CD4-positive, alpha-beta memory T cell (primary cell): Measurements from ENCODE around the gene CEL. TPM values are rescaled to one million over a fixed set of nuclear protein-coding genes. Genes with fewer than 3 reads are reported as not detected.

Experiments used
- CTCF ChIA-PET: fragments of 350-600 bp; sonication (Branson Sonifier 250); formaldehyde crosslinking; loops from one replicate; lab custom pipeline; 2021; ENCODE audit warnings: inconsistent platforms; ENCODE audit not compliant: partially characterized antibody; lab: Charles Lee
- POLR2A ChIA-PET: fragments of 350-600 bp; sonication (Branson Sonifier 250); formaldehyde crosslinking; loops from one replicate; lab custom pipeline; 2021; ENCODE audit not compliant: partially characterized antibody; lab: Charles Lee
- DNase-seq, 5 donors: peaks; one replicate each; pipeline versions ENCODE4 v3.0.0 to v3.0.0-alpha.2; 2020 to 2022; ENCODE audit warnings: mixed read lengths in 1 of 5
- H3K27ac ChIP-seq: one replicate; pipeline ENCODE4 v1.7.0; 2013; ENCODE audit warnings: low read depth, low read length
- H3K27me3 ChIP-seq: 2 replicates; pipeline ENCODE4 v1.7.0; 2013; ENCODE audit warnings: mild to moderate bottlenecking, low read length, moderate library complexity; ENCODE audit not compliant: insufficient read depth
- H3K36me3 ChIP-seq: 2 replicates; pipeline ENCODE4 v1.7.0; 2013; ENCODE audit warnings: mild to moderate bottlenecking, low read length, moderate library complexity; ENCODE audit not compliant: insufficient read depth
- H3K4me1 ChIP-seq: 2 replicates; pipeline ENCODE4 v1.7.0; 2013; ENCODE audit warnings: mild to moderate bottlenecking, low read length, moderate library complexity; ENCODE audit not compliant: insufficient read depth
- H3K4me3 ChIP-seq, 2 donors: one replicate each; pipeline ENCODE4 v1.7.0; 2013; ENCODE audit warnings: low read length in 2 of 2, mild to moderate bottlenecking in 1 of 2
- H3K9me3 ChIP-seq, 2 donors: one replicate each; pipeline ENCODE4 v1.7.0; 2013; ENCODE audit warnings: low read length in 2 of 2, control low read depth in 1 of 2; ENCODE audit not compliant: control insufficient read depth in 1 of 2
- H3K27ac Mint-ChIP-seq, 7 donors: one replicate each; pipeline ENCODE4 v1.8.0; 2020 to 2021; ENCODE audit warnings: mixed read lengths in 7 of 7, mild to moderate bottlenecking in 6 of 7, inconsistent platforms in 3 of 7, moderate library complexity in 3 of 7
- H3K27me3 Mint-ChIP-seq, 2 donors: one replicate each; pipeline ENCODE4 v1.8.0; 2020 to 2021; ENCODE audit warnings: mixed read lengths in 2 of 2
- H3K36me3 Mint-ChIP-seq, 2 donors: one replicate each; pipeline ENCODE4 v1.8.0; 2020 to 2021; ENCODE audit warnings: mixed read lengths in 2 of 2, inconsistent platforms in 1 of 2, mild to moderate bottlenecking in 1 of 2
- H3K4me1 Mint-ChIP-seq, 4 donors: one replicate each; pipeline ENCODE4 v1.8.0; 2020 to 2021; ENCODE audit warnings: mixed read lengths in 4 of 4, mild to moderate bottlenecking in 1 of 4
- H3K4me3 Mint-ChIP-seq, 8 donors: one replicate each; pipeline ENCODE4 v1.8.0; 2020 to 2021; ENCODE audit warnings: mixed read lengths in 8 of 8, mild to moderate bottlenecking in 7 of 8, moderate library complexity in 6 of 8, inconsistent platforms in 3 of 8
- H3K9me3 Mint-ChIP-seq, 8 donors: one replicate each; pipeline ENCODE4 v1.8.0; 2020 to 2021; ENCODE audit warnings: mixed read lengths in 8 of 8, mild to moderate bottlenecking in 5 of 8, inconsistent platforms in 3 of 8, moderate library complexity in 1 of 8
- intact Hi-C: fragments of 100-400 bp; cut with micrococcal nuclease; formaldehyde crosslinking; loops from one replicate; pipeline ENCODE4 v1.15.1; 2023
- polyA plus RNA-seq, 2 donors: library from polyadenylated mRNA; unstranded; fragments of 300-500 nt; fragmentation: Illumina TruSeq; gene quantifications; one replicate each; pipeline ENCODE4 v1.2.3, GENCODE V29; 2021
- total RNA-seq, 2 experiments: library from RNA; stranded (reverse); gene quantifications; one replicate each; pipeline ENCODE4 v1.2.3, GENCODE V29; 2021

CEL gene
- total and polyA plus RNA-seq, 4 experiments from 2014 or later: 0.15 to 1.6 (median 1.2) TPM; not detected in 1

GRCh38 chr9:133108794-133109641 lies 47.2 kb downstream of the CEL start:
- CTCF ChIA-PET: interaction anchor here (30.1 kb wide), 1 partner anchor 43 kb away, joined by 596 read pairs; no protein-coding TSS in a partner anchor
- H3K36me3 Mint-ChIP-seq: peaks cover 17 to 55% of the 10 kb centered on the region in 2 donors
- H3K27ac Mint-ChIP-seq: peak overlapping the region in 2 of 7 donors; percentile 41 to 72
- H3K4me3 Mint-ChIP-seq: no peak overlapping the region
- Histone ChIP-seq H3K4me3 (no peak overlapping the region), H3K4me1 (peaks cover 19% of the 10 kb centered on the region), H3K36me3 (peaks cover 70% of the 10 kb centered on the region), H3K27ac (no peak overlapping the region), H3K27me3 (no peaks in the 10 kb centered on the region), H3K9me3 (no peaks in the 10 kb centered on the region)
- H3K4me1 Mint-ChIP-seq: peaks cover 2 to 21% (median 10%) of the 10 kb centered on the region in 4 donors
- intact Hi-C loops: no loop called here
- POLR2A ChIA-PET: interaction anchor here (1.0 to 25.7 kb wide), 4 partner anchors 12 to 78 kb away, joined by 3 to 345 read pairs (median 6); partner anchors contain the start of genes GTF3C5 and RALGDS
- H3K9me3 Mint-ChIP-seq: no peaks in the 10 kb centered on the region
- peak in 1 of 5 donors; percentile 16 for DNase-seq
- H3K27me3 Mint-ChIP-seq: no peaks in the 10 kb centered on the region

DNA sequence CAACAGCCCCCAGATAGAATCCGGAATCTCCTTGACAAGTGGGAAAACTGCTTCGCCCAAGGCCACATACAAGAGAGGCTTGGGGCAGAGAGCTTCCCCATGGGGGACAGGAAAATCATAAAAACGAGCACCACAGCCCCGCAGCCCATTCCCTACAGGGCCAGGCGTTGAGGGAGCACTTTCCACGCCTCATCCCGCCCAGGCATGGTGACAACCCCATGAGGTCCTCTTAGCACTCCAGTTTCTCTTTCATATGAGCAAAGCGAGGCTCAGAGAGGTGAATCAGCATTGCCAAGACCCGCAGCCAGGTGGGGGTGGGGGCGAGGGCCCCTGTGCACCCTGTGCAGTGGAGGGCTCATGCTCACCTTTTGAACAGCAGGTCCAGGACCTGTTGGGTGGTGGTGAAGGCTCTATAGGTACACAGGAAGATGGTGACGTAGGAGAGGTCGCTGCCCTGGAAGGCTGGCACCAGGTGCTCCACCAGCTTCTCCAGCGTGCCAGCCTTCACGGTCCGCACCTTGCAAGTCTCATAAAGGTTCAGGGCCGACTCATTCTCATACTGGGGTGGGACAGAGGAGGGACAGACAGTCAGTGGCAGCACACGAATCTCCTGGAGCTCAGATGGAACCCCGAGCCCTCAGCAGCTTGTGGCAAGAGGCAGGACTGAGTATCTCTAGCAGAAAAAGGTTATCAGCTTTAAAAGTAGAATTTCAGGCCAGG lies 48.3 kb downstream of the CEL start:
- ChIA-PET CTCF (interaction anchor here (1.2 to 30.1 kb wide), 3 partner anchors 8 to 42 kb away, joined by 3 to 596 read pairs (median 3); no protein-coding TSS in a partner anchor), POLR2A (interaction anchor here (1.4 to 25.7 kb wide), 4 partner anchors 9 to 37 kb away, joined by 7 to 345 read pairs (median 7); partner anchors contain the start of gene RALGDS)
- H3K9me3 Mint-ChIP-seq: no peaks in the 10 kb centered on the region
- no peak overlapping the region for H3K27ac ChIP-seq
- peaks cover 14 to 46% of the 10 kb centered on the region in 2 donors for H3K36me3 Mint-ChIP-seq
- intact Hi-C loops: no loop called here
- H3K4me3 ChIP-seq: no peak overlapping the region
- H3K9me3 ChIP-seq: no peaks in the 10 kb centered on the region
- H3K27me3 Mint-ChIP-seq: no peaks in the 10 kb centered on the region
- peaks cover 30% of the 10 kb centered on the region for H3K4me1 ChIP-seq
- peaks cover 4 to 31% (median 16%) of the 10 kb centered on the region in 4 donors for H3K4me1 Mint-ChIP-seq
- no peaks in the 10 kb centered on the region for H3K27me3 ChIP-seq
- peak overlapping the region in 2 of 7 donors; percentile 24 to 56 for H3K27ac Mint-ChIP-seq
- H3K36me3 ChIP-seq: peaks cover 62% of the 10 kb centered on the region
- no peak overlapping the region for H3K4me3 Mint-ChIP-seq
- no peak for DNase-seq

GRCh38 chr9:133111808-133112662 lies 50.3 kb downstream of the CEL start:
- no peak for DNase-seq
- H3K27ac Mint-ChIP-seq: peak overlapping the region in 4 of 7 donors; percentile 12 to 87 (median 78)
- peak overlapping the region; percentile 36 for H3K27ac ChIP-seq
- H3K4me3 Mint-ChIP-seq: no peak overlapping the region
- H3K9me3 Mint-ChIP-seq: no peaks in the 10 kb centered on the region
- intact Hi-C loops: no loop called here
- CTCF ChIA-PET: interaction anchor here (1.3 to 30.1 kb wide), 3 partner anchors 10 to 40 kb away, joined by 3 to 596 read pairs (median 3); no protein-coding TSS in a partner anchor
- POLR2A ChIA-PET: interaction anchor here (25.7 kb wide), 1 partner anchor 35 kb away, joined by 345 read pairs; no protein-coding TSS in a partner anchor
- no peaks in the 10 kb centered on the region for H3K9me3 ChIP-seq
- H3K4me1 ChIP-seq: peaks cover 49% of the 10 kb centered on the region
- H3K36me3 Mint-ChIP-seq: peaks cover 9 to 41% of the 10 kb centered on the region in 2 donors
- H3K27me3 ChIP-seq: no peaks in the 10 kb centered on the region
- no peak overlapping the region for H3K4me3 ChIP-seq
- H3K4me1 Mint-ChIP-seq: peaks cover 7 to 46% (median 26%) of the 10 kb centered on the region in 4 donors
- H3K36me3 ChIP-seq: peaks cover 49% of the 10 kb centered on the region
- no peaks in the 10 kb centered on the region for H3K27me3 Mint-ChIP-seq

DNA sequence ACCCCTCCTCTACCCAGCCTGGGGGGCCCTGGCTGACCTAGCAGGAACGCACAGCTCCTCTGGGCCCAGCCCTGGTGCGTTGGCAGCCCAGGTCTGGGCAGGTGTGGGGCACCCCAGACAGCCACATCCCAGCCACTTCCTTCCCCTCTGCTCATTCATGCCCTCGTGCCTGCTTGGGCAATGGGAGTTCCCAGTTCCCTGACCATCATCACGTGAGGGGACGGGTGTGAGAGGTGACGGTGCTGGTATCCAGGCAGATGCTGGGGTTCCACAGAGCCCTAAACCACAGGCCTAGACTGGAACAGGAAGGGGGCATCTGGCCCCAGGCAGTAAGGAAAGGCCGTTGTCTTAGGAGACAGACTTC lies 50.9 kb downstream of the CEL start:
- H3K9me3 ChIP-seq: no peaks in the 10 kb centered on the region
- H3K36me3 Mint-ChIP-seq: peaks cover 8 to 39% of the 10 kb centered on the region in 2 donors
- peak overlapping the region; percentile 12 to 87 (median 76) for H3K27ac Mint-ChIP-seq
- H3K27me3 ChIP-seq: no peaks in the 10 kb centered on the region
- DNase-seq: peak in 3 of 5 donors; percentile 22 to 84 (median 35)
- no peaks in the 10 kb centered on the region for H3K27me3 Mint-ChIP-seq
- H3K36me3 ChIP-seq: peaks cover 46% of the 10 kb centered on the region
- H3K4me3 Mint-ChIP-seq: peak overlapping the region in 1 of 8 donors; percentile 25
- peaks cover 7 to 52% (median 30%) of the 10 kb centered on the region in 4 donors for H3K4me1 Mint-ChIP-seq
- H3K4me1 ChIP-seq: peaks cover 55% of the 10 kb centered on the region
- peak overlapping the region; percentile 36 for H3K27ac ChIP-seq
- ChIA-PET CTCF (interaction anchor here (30.1 kb wide), 1 partner anchor 39 kb away, joined by 596 read pairs; no protein-coding TSS in a partner anchor), POLR2A (interaction anchor here (25.7 kb wide), 1 partner anchor 35 kb away, joined by 345 read pairs; no protein-coding TSS in a partner anchor)
- no peak overlapping the region for H3K4me3 ChIP-seq
- intact Hi-C loops: no loop called here
- H3K9me3 Mint-ChIP-seq: no peaks in the 10 kb centered on the region

GRCh38 chr9:133113163-133113948 lies 51.6 kb downstream of the CEL start:
- H3K9me3 ChIP-seq: no peaks in the 10 kb centered on the region
- POLR2A ChIA-PET: interaction anchor here (1.0 to 25.7 kb wide), 3 partner anchors 17 to 34 kb away, joined by 4 to 345 read pairs (median 16); no protein-coding TSS in a partner anchor
- Mint-ChIP-seq H3K36me3 (peaks cover 5 to 34% of the 10 kb centered on the region in 2 donors), H3K27ac (peak overlapping the region; percentile 37 to 87 (median 76)), H3K4me1 (peaks cover 8 to 59% (median 35%) of the 10 kb centered on the region in 4 donors), H3K27me3 (no peaks in the 10 kb centered on the region), H3K4me3 (peak overlapping the region in 3 of 8 donors; percentile 22 to 64 (median 61)), H3K9me3 (no peaks in the 10 kb centered on the region)
- peaks cover 62% of the 10 kb centered on the region for H3K4me1 ChIP-seq
- CTCF ChIA-PET: interaction anchor here (30.1 kb wide), 1 partner anchor 39 kb away, joined by 596 read pairs; no protein-coding TSS in a partner anchor
- intact Hi-C loops: no loop called here
- H3K4me3 ChIP-seq: no peak overlapping the region
- no peaks in the 10 kb centered on the region for H3K27me3 ChIP-seq
- no peak for DNase-seq
- H3K36me3 ChIP-seq: peaks cover 39% of the 10 kb centered on the region
- peak overlapping the region; percentile 36 for H3K27ac ChIP-seq
